PC-9 (cell line): ENCODE data around the gene PICALM. TPM values are rescaled to one million over a fixed set of nuclear protein-coding genes. Genes with fewer than 3 reads are reported as not detected.

ENCODE experiments used
- BruUV-seq: library from RNA; stranded (reverse); fragments of 400-500 nt; replicated peaks from 2 replicates; lab custom pipeline; 2021; lab: Mats Ljungman, UMichigan
- CTCF ChIA-PET: fragments of 300-600 bp; sonication (Branson Sonifier 250); formaldehyde crosslinking; loops from one replicate; lab custom pipeline; 2022; ENCODE audit warnings: antibody characterized with exemption; lab: Charles Lee
- POLR2A ChIA-PET: fragments of 300-600 bp; sonication (Branson Sonifier 250); formaldehyde crosslinking; loops from one replicate; lab custom pipeline; 2022; ENCODE audit warnings: antibody characterized with exemption; ENCODE audit not compliant: unreplicated experiment; lab: Charles Lee
- DNase-seq, 2 experiments: peaks; one replicate each; pipeline versions ENCODE4 v3.0.0 to v3.0.0-alpha.2; 2015 to 2022; ENCODE audit warnings: mixed read lengths in 1 of 2
- H2AFZ ChIP-seq: fragments of 200-600 bp; sonication (generic); 2 replicates; pipeline ENCODE4 v1.8.1; 2017; ENCODE audit warnings: antibody characterized with exemption
- H3F3A ChIP-seq: fragments of 200-600 bp; sonication (generic); 2 replicates; pipeline ENCODE4 v1.8.1; 2017; ENCODE audit warnings: antibody characterized with exemption, mild to moderate bottlenecking, low read depth; ENCODE audit not compliant: insufficient read depth
- H3K27ac ChIP-seq: fragments of 200-600 bp; sonication (generic); 2 replicates; pipeline ENCODE4 v1.6.1; 2016; ENCODE audit warnings: mixed run types
- H3K27me3 ChIP-seq: fragments of 200-600 bp; sonication (generic); 2 replicates; pipeline ENCODE4 v1.6.1; 2016; ENCODE audit warnings: low read depth, mixed run types; ENCODE audit not compliant: insufficient read depth
- H3K36me3 ChIP-seq: fragments of 200-600 bp; sonication (generic); 2 replicates; pipeline ENCODE4 v1.6.1; 2016; ENCODE audit warnings: low read depth, mixed run types
- H3K4me1 ChIP-seq: fragments of 200-600 bp; sonication (generic); replicated peaks from 2 replicates; pipeline ENCODE4 v1.6.1; 2016; ENCODE audit warnings: mixed run types; ENCODE audit not compliant: insufficient read depth
- H3K4me2 ChIP-seq: fragments of 200-600 bp; sonication (generic); 2 replicates; pipeline ENCODE4 v1.6.1; 2017; ENCODE audit warnings: mixed run types
- H3K4me3 ChIP-seq: fragments of 200-600 bp; sonication (generic); 2 replicates; pipeline ENCODE4 v1.6.1; 2016; ENCODE audit warnings: mixed run types
- H3K79me2 ChIP-seq: fragments of 200-600 bp; sonication (generic); 2 replicates; pipeline ENCODE4 v1.6.1; 2017; ENCODE audit warnings: low read depth, mixed run types
- H3K9me2 ChIP-seq: fragments of 200-600 bp; sonication (generic); 2 replicates; pipeline ENCODE4 v1.8.1; 2017; ENCODE audit warnings: mild to moderate bottlenecking; ENCODE audit not compliant: insufficient read depth
- H3K9me3 ChIP-seq: fragments of 200-600 bp; sonication (generic); 2 replicates; pipeline ENCODE4 v1.8.1; 2016; ENCODE audit warnings: low read depth; ENCODE audit not compliant: insufficient read depth
- H4K20me1 ChIP-seq: fragments of 200-600 bp; sonication (generic); 2 replicates; pipeline ENCODE4 v1.8.1; 2017; ENCODE audit not compliant: insufficient read depth
- EZH2 ChIP-seq: fragments of 200-600 bp; sonication (generic); IDR thresholded peaks from 2 replicates; pipeline ENCODE4 v1.8.0; 2017; ENCODE audit warnings: antibody characterized with exemption, low read depth
- intact Hi-C: fragments of 100-400 bp; cut with micrococcal nuclease; formaldehyde crosslinking; loops from one replicate; pipeline ENCODE4 v1.10.0; 2022; ENCODE audit not compliant: unreplicated experiment
- total RNA-seq: library from RNA; stranded (reverse); gene quantifications from 2 replicates; pipeline ENCODE4 v1.2.3, GENCODE V29; 2021
- TF ChIP-seq, protein P1 (sequence below): fragments of 200-600 bp; sonication (generic); conservative IDR thresholded peaks from 2 replicates; pipeline ENCODE4 v1.6.1; 2017; ENCODE audit warnings: mixed run types, antibody characterized with exemption, mild to moderate bottlenecking, moderate library complexity

The PICALM gene
- total RNA-seq, 1 experiment from 2014 or later = 116 TPM

DNA sequence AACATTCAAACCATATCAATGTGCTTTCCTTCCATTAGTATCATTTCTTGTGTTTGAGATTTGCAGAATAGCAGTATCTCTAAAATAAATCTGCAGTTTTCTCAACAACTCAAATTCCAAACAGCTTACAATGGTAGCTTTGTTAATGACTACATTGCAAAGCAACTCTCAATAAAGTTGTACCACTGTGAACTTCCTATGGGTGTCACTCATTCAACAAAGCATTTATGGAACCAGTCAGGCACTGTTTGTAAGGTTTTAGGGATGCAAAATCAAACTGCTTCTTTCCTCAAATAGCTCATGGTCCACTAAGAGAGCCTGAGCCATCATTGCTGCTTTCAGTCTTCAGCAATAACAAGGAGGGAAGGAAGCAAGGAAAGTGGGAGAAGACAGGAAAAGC, 122.7 kb downstream of the PICALM start:
- Histone ChIP-seq H2AFZ (no peak overlapping the region), H4K20me1 (no peaks in the 10 kb centered on the region), H3K9me2 (no peaks in the 10 kb centered on the region), H3F3A (peaks cover 12% of the 10 kb centered on the region; the same call in 1 of the 2 replicates), H3K79me2 (no peaks in the 10 kb centered on the region), H3K9me3 (0 out of 2 replicates have a peak, but pooled peaks cover 7% of the 10 kb centered on the region), H3K36me3 (no peaks in the 10 kb centered on the region), H3K27me3 (no peaks in the 10 kb centered on the region), H3K27ac (no peak overlapping the region), H3K4me2 (no peak overlapping the region), H3K4me3 (no peak overlapping the region), H3K4me1 (peaks cover 26% of the 10 kb centered on the region)
- ChIA-PET POLR2A (no interaction called here), CTCF (no interaction called here)
- TF ChIP-seq, protein P1, sequence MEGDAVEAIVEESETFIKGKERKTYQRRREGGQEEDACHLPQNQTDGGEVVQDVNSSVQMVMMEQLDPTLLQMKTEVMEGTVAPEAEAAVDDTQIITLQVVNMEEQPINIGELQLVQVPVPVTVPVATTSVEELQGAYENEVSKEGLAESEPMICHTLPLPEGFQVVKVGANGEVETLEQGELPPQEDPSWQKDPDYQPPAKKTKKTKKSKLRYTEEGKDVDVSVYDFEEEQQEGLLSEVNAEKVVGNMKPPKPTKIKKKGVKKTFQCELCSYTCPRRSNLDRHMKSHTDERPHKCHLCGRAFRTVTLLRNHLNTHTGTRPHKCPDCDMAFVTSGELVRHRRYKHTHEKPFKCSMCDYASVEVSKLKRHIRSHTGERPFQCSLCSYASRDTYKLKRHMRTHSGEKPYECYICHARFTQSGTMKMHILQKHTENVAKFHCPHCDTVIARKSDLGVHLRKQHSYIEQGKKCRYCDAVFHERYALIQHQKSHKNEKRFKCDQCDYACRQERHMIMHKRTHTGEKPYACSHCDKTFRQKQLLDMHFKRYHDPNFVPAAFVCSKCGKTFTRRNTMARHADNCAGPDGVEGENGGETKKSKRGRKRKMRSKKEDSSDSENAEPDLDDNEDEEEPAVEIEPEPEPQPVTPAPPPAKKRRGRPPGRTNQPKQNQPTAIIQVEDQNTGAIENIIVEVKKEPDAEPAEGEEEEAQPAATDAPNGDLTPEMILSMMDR = no peak
- no peak for TF ChIP-seq EZH2
- intact Hi-C loops = loop anchor here (5.0 to 10.0 kb wide), 3 partner anchors 251 to 969 kb away; no protein-coding TSS in a partner anchor
- DNase-seq = no peak
- BruUV-seq = no TSS peak

DNA sequence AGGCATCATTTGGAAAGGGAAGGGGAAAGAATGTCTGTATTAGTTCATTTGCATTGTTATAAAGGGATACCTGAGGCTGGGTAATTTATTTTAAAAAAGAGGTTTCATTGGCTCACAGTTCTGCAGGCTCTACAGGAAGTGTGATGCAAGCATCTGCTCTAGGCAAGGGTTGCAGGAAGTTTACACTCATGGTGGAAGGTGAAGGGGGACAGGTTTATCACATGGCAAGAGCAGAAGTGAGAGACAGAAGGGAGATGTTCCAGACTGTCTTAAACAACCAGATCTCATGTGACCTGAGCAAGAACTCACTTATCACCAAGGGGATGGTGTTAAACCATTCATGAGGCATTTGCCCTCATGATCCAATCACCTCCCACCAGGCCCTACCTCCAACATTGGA, 123.1 kb downstream of the PICALM start:
- no TSS peak for BruUV-seq
- H2AFZ ChIP-seq = no peak overlapping the region
- H3K27me3 ChIP-seq = no peaks in the 10 kb centered on the region
- H3K36me3 ChIP-seq = no peaks in the 10 kb centered on the region
- POLR2A ChIA-PET = no interaction called here
- peaks cover 12% of the 10 kb centered on the region; the same call in 1 of the 2 replicates for H3F3A ChIP-seq
- H3K4me2 ChIP-seq = no peak overlapping the region
- no peak overlapping the region for H3K27ac ChIP-seq
- no peak for TF ChIP-seq EZH2
- TF ChIP-seq, protein P1 = no peak
- H3K9me3 ChIP-seq = 0 out of 2 replicates have a peak, but pooled peaks cover 7% of the 10 kb centered on the region
- H3K9me2 ChIP-seq = no peaks in the 10 kb centered on the region
- H4K20me1 ChIP-seq = no peaks in the 10 kb centered on the region
- no peak for DNase-seq
- no peak overlapping the region for H3K4me3 ChIP-seq
- H3K79me2 ChIP-seq = no peaks in the 10 kb centered on the region
- CTCF ChIA-PET = no interaction called here
- intact Hi-C loops = loop anchor here (5.0 to 10.0 kb wide), 3 partner anchors 251 to 969 kb away; no protein-coding TSS in a partner anchor
- peaks cover 26% of the 10 kb centered on the region for H3K4me1 ChIP-seq

DNA sequence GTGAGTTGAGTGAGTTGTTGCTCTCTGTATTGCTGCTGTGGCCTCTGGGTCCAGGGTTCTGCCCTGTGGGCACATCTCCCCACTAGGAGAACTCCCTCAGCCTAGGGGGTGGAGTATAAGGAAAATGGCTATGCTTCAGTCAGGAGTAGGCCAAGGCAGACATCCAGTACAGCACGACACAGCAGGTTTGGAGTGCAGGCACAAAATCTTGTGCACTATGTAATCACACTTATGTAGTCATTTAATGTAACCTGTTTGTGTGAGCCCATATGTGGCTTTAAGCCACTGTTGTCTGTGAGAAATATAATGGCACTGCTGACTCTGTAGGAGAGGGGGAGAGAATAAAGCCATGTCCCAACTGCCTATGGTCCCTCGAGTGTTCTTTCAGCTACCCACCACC, 123.6 kb downstream of the PICALM start:
- POLR2A ChIA-PET = no interaction called here
- no peak for DNase-seq
- TF ChIP-seq EZH2 = no peak
- TF ChIP-seq, protein P1 = no peak

More for the DNA sequence above, 123.6 kb downstream of the PICALM start:
- Histone ChIP-seq H3K27me3 (no peaks in the 10 kb centered on the region), H3K4me1 (peaks cover 26% of the 10 kb centered on the region), H3K4me2 (no peak overlapping the region), H4K20me1 (no peaks in the 10 kb centered on the region), H3K9me2 (no peaks in the 10 kb centered on the region), H2AFZ (no peak overlapping the region), H3K27ac (no peak overlapping the region), H3K9me3 (0 out of 2 replicates have a peak, but pooled peaks cover 7% of the 10 kb centered on the region), H3K4me3 (no peak overlapping the region), H3K79me2 (no peaks in the 10 kb centered on the region), H3K36me3 (no peaks in the 10 kb centered on the region), H3F3A (peaks cover 12% of the 10 kb centered on the region; the same call in 1 of the 2 replicates)
- intact Hi-C loops = loop anchor here (5.0 to 10.0 kb wide), 3 partner anchors 250 to 970 kb away; no protein-coding TSS in a partner anchor
- BruUV-seq = no TSS peak
- CTCF ChIA-PET = no interaction called here
